Right lobe of liver (tissue), 6 donors: ENCODE data around the gene ADORA1. TPM values are rescaled to one million over a fixed set of nuclear protein-coding genes. Genes with fewer than 3 reads are reported as not detected.
A peak's percentile ranks its signal among the peaks of the same experiment; 100 is the strongest.

Experiments used
- ATAC-seq, 4 donors: fragments of 200-7000 bp; cut with Tn5 transposase; one replicate each; pipeline ENCODE4 v1.9.1; 2020; ENCODE audit warnings: mild to moderate bottlenecking in 4 of 4, moderate library complexity in 4 of 4
- DNase-seq, 3 donors: peaks; one replicate each; pipeline ENCODE4 v3.0.0-alpha.2; 2020
- H3K27ac ChIP-seq, 3 donors: fragments of 200-600 bp; one replicate each; pipeline ENCODE4 v1.8.0; 2022
- H3K27me3 ChIP-seq, 2 donors: fragments of 200-600 bp; one replicate each; pipeline ENCODE4 v1.8.0; 2022
- H3K36me3 ChIP-seq, 4 donors: fragments of 200-600 bp; sonication (generic) in 1 of 4; one replicate each; pipeline versions ENCODE4 v1.5.1 to v1.8.0; 2017 to 2022; ENCODE audit warnings: control low read depth in 1 of 4
- H3K4me1 ChIP-seq, 4 donors: fragments of 200-600 bp; sonication (generic) in 1 of 4; one replicate each; pipeline versions ENCODE4 v1.5.1 to v1.8.0; 2017 to 2022; ENCODE audit warnings: control low read depth in 1 of 4
- H3K4me3 ChIP-seq, 3 donors: fragments of 200-600 bp; one replicate each; pipeline ENCODE4 v1.8.0; 2022
- H3K9me3 ChIP-seq, 4 donors: fragments of 200-600 bp; sonication (generic) in 1 of 4; one replicate each; pipeline versions ENCODE4 v1.5.1 to v1.8.0; 2017 to 2022; ENCODE audit warnings: control low read depth in 1 of 4
- CTCF ChIP-seq, 4 donors: fragments of 200-600 bp in 3 of 4; fragments of 450-650 bp in 1 of 4; IDR thresholded peaks; one replicate each; pipeline versions ENCODE4 v1.5.1 to v1.8.0; 2016 to 2022; ENCODE audit warnings: antibody characterized with exemption in 4 of 4, mild to moderate bottlenecking in 2 of 4
- POLR2A ChIP-seq: fragments of 450-650 bp; IDR thresholded peaks from one replicate; pipeline ENCODE4 v1.6.1; 2017; ENCODE audit warnings: antibody characterized with exemption, mild to moderate bottlenecking
- WGBS: methylation state at CpG from one replicate; pipeline ENCODE4 v1.1.6; 2018; ENCODE audit warnings: low coverage, low lambda C conversion rate; ENCODE audit not compliant: insufficient coverage; ENCODE audit errors: missing lambda C conversion rate; 5-methylcytosine and 5-hydroxymethylcytosine counted together
- intact Hi-C, 2 donors: fragments of 100-400 bp; cut with DNase I; formaldehyde crosslinking; loops; one replicate each; pipeline versions ENCODE4 v1.11.2 to v1.14.1; 2022
- total RNA-seq, 6 experiments: library from RNA; depleted of rRNA in 2 of 6; stranded (reverse); fragments of >200 nt in 2 of 6; fragmentation: NEBNext Ultra II Directional in 3 of 6; extraction: Animal tissue kit (Norgen Biotek cat#: 25700) in 3 of 6; gene quantifications; one replicate each; pipeline versions ENCODE4 v1.1.0 to v1.2.4, GENCODE V29; 2016 to 2023
- donor health status: DM: no; HTN: yes; CAD: no.
- donor health status: DM: no; HTN: no; CAD: no.
- donor health status: DM: no; HTN: no; CAD: no.
- donor health status: DM: no; HTN: yes; CAD: no.
- donor health status: DM: no; HTN: yes; CAD: no.

ADORA1 gene
- total RNA-seq, 6 experiments from 2014 or later: 0.31 to 0.78 (median 0.39) TPM; not detected in 1

- H3K27ac ChIP-seq: no peak overlapping the region
- WGBS: 40% methylated on average over 7 of the region's 7 CpGs
- DNase-seq (peak in 1 of 3 donors; percentile 33), ATAC-seq (no peak)
- intact Hi-C loops: no loop called here
- H3K4me3 ChIP-seq: no peak overlapping the region
- no peaks in the 10 kb centered on the region for H3K27me3 ChIP-seq
- H3K36me3 ChIP-seq: no peaks in the 10 kb centered on the region
- no peaks in the 10 kb centered on the region for H3K9me3 ChIP-seq
- TF ChIP-seq CTCF (IDR thresholded peaks at IDR 0.05) (no peak), POLR2A (no peak)
- no peaks in the 10 kb centered on the region for H3K4me1 ChIP-seq
These were observed 62.4 kb downstream of the ADORA1 start for GRCh38 chr1:203189951-203190352.

- intact Hi-C loops: no loop called here
- H3K4me1 ChIP-seq: no peaks in the 10 kb centered on the region
- no peak for ATAC-seq
These were observed 63.4 kb downstream of the ADORA1 start for GRCh38 chr1:203190949-203191348.

GRCh38 chr1:203196371-203196770, 68.8 kb downstream of the ADORA1 start:
- H3K9me3 ChIP-seq: no peaks in the 10 kb centered on the region
- H3K4me3 ChIP-seq: no peak overlapping the region
- peak in 1 of 3 donors; percentile 33 for DNase-seq
- no CpG with 5 or more reads among the region's 3 CpGs for WGBS
- peaks cover 0 to 23% (median 2%) of the 10 kb centered on the region in 4 donors for H3K4me1 ChIP-seq
- intact Hi-C loops: no loop called here
- no peaks in the 10 kb centered on the region for H3K27me3 ChIP-seq
- ATAC-seq: no peak
- no peak overlapping the region for H3K27ac ChIP-seq
- no peak for TF ChIP-seq POLR2A
- no peak for TF ChIP-seq CTCF (IDR thresholded peaks at IDR 0.05)
- H3K36me3 ChIP-seq: no peaks in the 10 kb centered on the region

More at GRCh38 chr1:203190949-203191348, 63.4 kb downstream of the ADORA1 start:
- no peaks in the 10 kb centered on the region for H3K27me3 ChIP-seq
- no peaks in the 10 kb centered on the region for H3K36me3 ChIP-seq
- H3K9me3 ChIP-seq: no peaks in the 10 kb centered on the region
- WGBS: 90% methylated on average over 2 of the region's 2 CpGs
- DNase-seq: no peak
- H3K4me3 ChIP-seq: no peak overlapping the region
- TF ChIP-seq CTCF (IDR thresholded peaks at IDR 0.05): no peak
- TF ChIP-seq POLR2A: no peak
- H3K27ac ChIP-seq: no peak overlapping the region

GRCh38 chr1:203197625-203198024, 70.1 kb downstream of the ADORA1 start:
- intact Hi-C loops: no loop called here
- no peaks in the 10 kb centered on the region for H3K36me3 ChIP-seq
- DNase-seq (no peak), ATAC-seq (no peak)
- no peak overlapping the region for H3K27ac ChIP-seq
- WGBS: 10% methylated on average over 1 of the region's 3 CpGs
- TF ChIP-seq CTCF (IDR thresholded peaks at IDR 0.05) (no peak), POLR2A (no peak)
- no peaks in the 10 kb centered on the region for H3K27me3 ChIP-seq
- H3K4me1 ChIP-seq: peaks cover 0 to 23% (median 2%) of the 10 kb centered on the region in 4 donors
- H3K4me3 ChIP-seq: no peak overlapping the region
- no peaks in the 10 kb centered on the region for H3K9me3 ChIP-seq

GRCh38 chr1:203199002-203199401, 71.5 kb downstream of the ADORA1 start:
- Histone ChIP-seq H3K36me3 (no peaks in the 10 kb centered on the region), H3K4me3 (no peak overlapping the region), H3K9me3 (no peaks in the 10 kb centered on the region), H3K4me1 (peaks cover 0 to 23% (median 2%) of the 10 kb centered on the region in 4 donors), H3K27ac (peak overlapping the region in 1 of 3 donors; percentile 72), H3K27me3 (no peaks in the 10 kb centered on the region)
- ATAC-seq: peak; percentile 22 to 75 (median 34)
- WGBS: 59% methylated on average over 3 of the region's 3 CpGs
- TF ChIP-seq CTCF (IDR thresholded peaks at IDR 0.05) (no peak), POLR2A (no peak)
- DNase-seq: peak in 1 of 3 donors; percentile 72
- intact Hi-C loops: no loop called here
